HG03342 (cell line): Measurements from ENCODE around the gene DEK.
"Not testable (repeated sequence)": the region's sequence is repeated elsewhere in the genome, so short reads cannot be mapped to it uniquely, and the experiment has no call there.

Source experiments
- ATAC-seq: cut with Tn5 transposase; IDR thresholded peaks from one replicate; pipeline ENCODE4 v1.9.1; 2021; ENCODE audit warnings: mild to moderate bottlenecking, moderate library complexity; ENCODE audit not compliant: unreplicated experiment

The DEK gene

DNA sequence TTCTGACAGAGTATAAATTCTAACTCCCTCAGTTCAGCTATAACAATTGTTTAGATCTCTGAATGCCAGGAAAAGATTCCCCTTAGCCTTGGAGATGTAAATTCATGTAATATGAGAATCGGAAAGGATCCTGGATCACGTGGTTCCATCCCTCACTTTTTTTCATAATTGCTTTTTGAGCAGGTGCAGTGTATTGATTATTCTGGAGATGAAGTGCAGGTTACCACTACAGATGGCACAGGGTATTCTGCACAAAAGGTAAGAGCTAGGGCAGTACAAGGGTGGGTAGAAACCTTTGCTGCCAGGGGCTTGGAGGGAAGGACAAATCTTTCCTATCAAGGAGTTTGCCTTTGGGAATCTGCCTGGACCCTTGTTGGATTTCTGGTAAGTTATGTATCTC lies 56.4 kb downstream of the DEK start:
- ATAC-seq = no peak

DNA sequence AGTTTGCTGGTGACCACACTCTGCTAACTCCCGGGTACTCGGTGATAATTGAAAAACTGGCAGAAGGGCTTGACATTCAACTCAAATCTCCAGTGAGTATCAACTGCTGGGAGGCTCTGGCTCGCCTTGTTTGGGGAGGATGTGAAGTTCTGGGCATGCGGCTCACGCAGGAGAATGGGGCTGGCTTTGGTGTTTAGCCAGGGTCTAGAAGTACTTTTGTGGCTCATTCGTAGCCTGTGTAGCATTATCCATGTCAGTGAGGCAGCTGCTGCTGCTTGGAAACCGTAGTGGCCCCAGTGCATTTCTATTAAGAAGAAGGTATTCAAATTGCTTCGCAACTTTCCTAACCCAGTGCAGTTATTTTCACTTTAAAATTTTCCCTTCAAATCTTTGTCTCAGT lies 56.9 kb downstream of the DEK start:
- no peak for ATAC-seq

DNA sequence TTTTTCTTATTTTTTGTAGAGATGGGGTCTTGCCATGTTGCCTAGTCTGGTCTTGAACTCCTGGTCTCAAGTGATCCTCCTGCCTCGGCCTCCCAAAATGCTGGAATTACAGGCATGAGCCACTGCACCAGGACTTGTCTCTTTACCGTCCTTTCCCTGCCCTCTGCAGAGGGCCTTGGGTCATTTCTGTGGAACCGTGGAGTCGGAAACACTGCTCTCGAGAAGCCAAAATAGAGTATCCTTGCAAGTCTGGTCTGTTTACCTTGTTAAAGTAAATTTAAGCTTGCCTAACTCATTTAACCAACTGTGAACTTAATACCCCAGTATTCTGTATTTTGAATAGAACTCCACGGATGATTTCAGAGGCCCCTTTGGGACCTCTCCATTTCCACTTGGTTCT lies 57.7 kb downstream of the DEK start:
- ATAC-seq = no peak

DNA sequence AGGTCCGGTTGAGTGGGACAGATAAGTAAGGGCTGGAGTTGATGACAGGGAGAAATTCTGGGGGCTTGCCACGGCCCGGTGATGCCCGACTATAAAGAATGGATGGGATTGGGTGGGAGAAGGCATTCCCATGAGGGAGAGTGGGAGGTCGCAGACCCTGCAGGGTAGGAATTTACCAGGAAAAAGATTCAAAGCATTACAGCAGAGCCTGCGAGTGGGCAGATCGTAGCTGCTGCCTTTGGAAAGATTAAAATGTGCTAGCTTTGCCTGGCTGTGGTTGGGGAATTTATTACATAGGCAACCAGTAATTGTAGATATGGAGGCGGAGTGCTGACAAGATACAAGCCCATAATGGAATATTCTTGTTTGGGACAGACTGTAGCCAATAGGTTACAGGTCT lies 59.6 kb downstream of the DEK start:
- ATAC-seq = no peak

DNA sequence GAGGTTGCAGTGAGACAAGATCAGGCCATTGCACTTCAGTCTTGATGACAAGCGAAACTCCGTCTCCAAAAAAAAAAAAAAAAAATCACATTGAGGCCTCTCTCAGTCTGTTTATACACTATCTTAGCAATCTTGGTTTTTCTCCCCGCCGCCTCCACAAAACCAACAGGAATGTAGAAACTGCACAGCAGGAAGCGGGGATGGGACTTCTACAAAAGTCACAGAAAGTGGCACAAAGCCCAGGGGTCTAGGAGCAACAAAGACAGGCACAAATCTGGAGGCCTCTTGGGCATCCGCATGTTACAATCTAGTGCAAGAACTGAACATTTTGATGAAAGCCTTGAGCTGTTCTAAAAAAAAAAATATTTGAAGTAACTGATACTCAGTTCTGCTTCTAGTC lies 60.5 kb downstream of the DEK start:
- no peak for ATAC-seq

DNA sequence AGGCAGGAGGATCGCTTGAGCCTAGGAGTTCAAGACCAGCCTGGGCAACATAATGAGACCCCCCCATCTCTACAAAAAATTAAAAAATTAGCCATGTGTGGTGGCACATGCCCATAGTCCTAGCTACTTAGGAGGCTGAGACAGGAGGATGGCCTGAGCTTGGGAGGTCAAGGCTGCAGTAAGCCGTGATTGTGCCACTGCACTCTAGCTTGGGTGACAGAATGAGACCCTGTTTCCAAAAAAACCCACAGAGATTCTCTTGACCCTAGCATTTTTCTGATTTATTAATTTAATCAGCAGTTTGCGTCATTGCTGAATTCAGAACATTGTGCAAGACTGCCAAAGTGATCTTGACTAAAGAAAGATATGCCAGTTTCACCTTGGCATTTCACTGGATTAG lies 72.3 kb downstream of the DEK start:
- no peak for ATAC-seq

DNA sequence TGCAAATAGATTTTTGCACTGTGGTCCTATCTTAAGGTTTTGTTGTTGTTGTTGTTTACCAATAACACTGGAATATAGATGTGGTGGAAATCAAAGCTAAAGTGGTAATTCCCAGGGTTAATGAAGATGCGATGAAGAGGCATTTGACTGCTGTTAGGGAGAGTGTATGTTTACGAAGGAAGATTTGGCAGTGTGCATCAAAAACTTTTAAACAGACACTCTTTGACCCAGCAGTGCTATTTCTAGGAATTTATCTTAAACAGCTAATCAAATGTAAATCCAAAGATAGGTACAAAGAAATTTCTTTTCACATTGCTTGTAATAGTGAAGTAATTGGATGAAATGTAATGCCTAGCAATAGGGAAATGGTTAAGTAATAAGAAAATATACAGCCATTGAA lies 75.1 kb downstream of the DEK start:
- ATAC-seq = no peak

DNA sequence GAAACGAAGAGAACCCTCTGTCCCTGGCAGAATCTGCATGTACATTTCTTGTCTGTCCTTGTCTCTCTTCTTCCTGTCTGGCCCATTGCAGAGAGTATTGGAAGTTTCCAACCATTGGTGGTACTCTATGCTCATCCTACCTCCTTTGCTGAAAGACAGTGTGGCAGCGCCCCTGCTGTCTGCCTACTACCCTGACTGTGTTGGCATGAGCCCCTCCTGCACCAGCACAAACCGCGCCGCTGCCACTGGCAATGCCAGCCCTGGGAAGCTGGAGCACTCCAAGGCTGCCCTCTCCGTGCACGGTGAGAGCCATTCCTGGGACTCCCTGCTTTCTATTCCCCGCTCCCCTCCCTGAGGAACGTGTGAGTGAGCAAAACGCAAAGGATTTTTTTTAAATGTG lies 76.6 kb downstream of the DEK start:
- no peak for ATAC-seq

DNA sequence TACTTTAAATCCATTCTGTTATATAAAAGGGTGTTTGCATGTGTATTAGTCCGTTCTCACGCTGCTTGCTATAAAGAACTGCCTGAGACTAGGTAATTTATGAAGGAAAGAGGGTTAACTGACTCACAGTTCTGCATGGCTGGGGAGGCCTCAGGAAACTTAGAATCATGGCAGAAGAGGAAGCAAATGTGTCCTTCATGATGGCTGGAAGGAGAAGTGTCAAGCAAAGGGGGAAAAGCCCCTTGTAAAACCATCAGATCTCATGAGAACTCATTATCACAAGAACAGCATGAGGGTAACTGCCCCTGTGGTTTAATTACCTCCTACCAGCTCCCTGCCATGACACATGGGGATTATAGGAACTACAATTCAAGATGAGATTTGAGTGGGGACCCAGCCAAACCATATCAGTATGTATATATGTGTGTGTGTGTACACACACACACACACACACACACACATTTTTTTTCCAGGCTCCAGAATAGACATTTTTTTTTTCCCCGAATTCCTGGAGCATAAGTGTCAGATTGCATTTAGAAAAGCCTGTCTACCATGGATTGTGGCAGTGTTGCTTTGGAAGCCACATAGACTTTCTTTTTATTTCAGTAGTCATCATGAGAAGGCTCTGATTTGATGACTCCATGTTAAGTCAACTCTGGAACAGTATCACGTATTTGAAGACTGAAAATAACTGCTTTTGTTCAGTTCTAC lies 77.6 kb downstream of the DEK start:
- no peak for ATAC-seq

DNA sequence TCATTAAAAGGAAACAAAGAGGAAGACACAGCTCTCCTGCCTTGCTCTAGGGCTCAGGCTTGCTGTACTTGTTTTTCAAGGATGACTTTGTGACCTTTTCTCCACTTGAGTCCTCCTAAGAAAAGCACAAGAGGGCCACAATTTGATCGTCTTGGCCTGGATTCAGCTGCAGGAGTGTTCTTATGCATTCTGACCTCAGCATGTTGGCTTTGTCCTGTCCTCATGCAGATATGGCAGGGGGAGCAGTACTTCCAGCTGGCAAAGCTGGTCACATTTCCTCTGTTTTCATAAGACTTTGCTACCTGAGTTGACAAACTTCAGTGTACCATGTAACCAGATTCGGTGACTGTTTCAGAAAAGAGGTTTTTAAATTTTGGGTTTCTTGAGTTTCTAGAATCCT lies 78.3 kb downstream of the DEK start:
- ATAC-seq = no peak

DNA sequence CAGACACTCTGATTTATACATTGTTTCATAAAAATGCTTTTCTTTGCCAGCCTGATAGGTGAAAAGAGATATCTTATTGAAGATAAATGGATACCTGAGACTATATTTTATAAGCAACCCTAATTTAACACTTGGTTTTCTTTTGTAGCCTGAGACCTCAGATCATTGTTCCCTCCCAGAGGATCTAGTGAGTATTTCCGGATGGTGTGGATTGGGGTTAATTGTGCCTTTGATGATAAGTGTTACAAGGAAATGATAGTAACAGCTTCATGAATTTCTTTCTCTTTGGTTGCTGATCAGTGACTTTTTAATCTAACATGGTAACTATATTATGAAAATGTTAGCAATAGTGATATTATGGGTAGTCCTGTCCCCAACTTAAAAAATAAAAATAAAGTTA lies 78.7 kb downstream of the DEK start:
- no peak for ATAC-seq

DNA sequence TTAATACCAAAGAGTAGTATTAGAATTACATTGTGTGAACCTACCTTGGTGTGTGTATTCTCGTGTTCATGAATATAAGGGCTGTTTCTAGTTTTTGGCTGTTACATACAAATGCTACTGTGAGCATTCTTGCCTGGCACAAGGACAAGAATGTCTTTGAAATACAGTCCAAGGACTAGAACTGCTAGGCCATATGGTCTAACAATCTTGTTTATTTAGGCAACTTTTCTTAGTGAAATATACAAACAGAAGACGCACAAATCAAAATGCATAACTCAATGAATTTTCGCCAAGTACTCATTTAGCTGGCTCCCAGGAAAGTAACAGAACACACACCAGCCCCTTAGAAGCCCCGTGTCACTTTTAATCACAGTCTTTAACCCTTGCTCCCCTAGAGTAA lies 80.6 kb downstream of the DEK start:
- ATAC-seq = no peak

DNA sequence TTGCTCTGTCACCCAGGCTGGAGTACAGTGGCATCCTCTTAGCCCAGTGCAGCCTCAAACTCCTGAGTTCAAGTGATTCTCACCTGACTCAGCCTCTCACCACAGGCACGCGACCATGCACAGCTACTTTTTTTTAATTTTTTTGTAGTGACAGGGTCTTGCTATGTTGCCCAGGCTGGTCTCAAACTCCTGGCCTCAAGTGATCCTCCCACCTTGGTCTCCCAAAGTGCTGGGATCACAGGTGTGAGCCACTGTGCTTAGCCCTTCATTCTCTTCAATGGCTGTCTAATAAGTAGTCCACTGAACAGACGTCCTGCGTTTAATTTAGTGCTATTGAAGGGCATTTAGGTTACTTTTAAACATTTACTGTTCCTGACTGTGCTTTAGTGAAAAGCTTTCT lies 81.8 kb downstream of the DEK start:
- ATAC-seq = no peak

DNA sequence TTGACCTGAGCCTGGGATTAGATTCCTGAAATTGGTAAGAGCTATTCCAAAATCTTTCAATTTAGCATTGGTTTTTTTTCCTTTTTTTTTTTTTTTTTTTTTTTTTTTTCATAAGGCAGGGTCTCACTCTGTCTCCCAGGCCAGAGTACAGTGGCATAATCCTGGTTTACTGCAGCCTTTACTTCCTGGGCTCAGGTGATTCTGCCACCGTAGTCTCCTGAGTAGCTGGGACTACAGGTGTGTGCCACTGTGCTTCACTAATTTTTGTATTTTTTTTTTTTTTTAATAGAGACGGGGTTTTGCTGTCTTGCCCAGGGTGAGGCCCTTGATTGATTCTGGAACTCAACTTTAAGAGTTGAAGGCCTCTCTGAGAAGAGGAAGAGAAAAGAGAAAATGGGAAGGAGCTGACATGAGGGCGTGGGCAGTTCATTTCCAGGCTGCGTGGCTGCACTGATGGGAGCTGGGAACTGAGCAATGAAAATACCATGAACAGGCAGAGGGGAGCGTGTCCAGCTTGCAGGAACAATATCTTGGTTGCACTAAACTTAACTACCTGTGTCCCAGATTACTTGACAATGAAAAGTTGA lies 84.5 kb downstream of the DEK start:
- no peak for ATAC-seq

DNA sequence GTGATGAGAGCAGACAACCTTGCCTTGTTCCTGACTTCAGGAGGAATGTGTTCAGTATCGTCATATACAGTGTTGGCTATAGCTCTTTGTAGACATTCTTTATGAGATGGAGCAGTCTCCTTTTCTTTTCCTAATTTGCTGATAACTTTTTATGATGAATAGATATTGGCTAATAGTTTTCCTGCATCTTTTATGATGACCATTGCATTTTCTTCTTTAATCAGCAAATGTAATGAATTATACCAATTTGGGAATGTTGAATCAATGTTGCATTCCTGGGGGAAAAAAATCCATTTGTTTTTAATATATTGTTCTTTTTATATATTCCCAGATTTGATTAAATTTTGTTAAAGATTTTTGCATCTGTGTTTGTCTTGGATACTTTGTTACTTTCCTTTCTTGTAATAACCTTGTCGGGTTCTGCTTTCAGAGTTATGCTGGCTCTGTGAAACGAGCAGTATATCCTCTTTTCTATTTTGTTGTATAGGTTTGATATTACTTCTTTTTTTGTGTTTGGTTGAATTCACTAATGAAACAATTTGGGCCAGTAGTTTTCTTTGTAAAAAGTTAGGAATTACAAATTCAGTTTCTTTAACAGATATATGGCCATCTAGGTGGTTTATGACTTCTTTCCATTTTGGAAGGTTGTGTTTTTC lies 85.2 kb downstream of the DEK start:
- no peak for ATAC-seq

DNA sequence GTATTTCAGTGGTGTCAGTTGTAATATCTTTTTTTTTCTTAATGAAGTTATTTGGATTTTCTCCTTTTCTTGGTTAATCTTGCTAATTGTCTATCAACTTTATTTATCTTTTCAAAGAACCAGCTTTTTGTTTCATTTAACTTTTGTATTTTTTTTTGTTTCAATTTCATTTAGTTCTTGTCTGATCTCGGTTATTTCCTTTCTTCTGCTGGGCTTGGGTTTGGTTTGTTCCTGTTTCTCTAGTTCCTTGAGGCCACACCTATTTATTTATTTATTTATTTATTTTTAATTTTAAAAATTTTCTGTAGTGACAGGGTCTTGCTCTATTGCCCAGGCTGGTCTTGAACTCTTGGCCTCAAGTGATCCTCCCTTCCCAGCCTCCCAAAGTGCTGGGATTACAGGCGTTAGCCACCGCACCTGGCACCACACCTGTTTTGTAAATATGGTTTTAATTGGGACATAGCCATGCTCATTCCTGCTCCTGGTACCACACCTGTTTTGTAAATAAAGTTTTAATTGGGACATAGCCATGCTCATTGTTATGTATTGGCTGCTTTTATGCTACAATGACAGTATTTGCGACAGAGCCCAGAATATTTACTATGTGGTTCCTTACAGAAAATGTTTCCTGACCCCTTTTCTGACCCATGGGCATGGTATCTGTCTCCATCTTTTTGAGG lies 86.9 kb downstream of the DEK start:
- no peak for ATAC-seq

DNA sequence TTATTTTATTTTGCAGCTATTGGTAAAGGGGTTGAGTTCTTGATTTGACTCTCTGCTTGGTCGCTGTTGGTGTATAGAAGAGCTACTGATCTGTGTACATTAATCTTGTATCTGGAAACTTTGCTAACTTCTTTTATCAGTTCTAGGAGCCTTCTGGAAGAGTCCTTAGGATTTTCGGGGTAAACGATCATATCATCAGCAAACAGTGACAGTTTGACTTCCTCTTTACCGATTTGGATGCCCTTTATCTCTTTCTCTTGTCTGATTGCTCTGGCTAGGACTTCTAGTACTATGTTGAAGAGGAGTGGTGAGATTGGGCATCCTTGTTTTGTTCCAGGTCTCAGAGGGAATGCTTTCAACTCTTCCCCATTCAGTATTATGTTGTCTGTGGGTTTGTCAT lies 88.1 kb downstream of the DEK start:
- not testable (repeated sequence) for ATAC-seq
